DOHH2 (cell line): ENCODE measurements around the gene ARHGEF4.

Experiments
- H3F3A ChIP-seq: fragments of 200-600 bp; sonication (generic), shearing (Covaris generic); 2 replicates; pipeline ENCODE4 v1.6.0; 2016; ENCODE audit warnings: antibody characterized with exemption, mild to moderate bottlenecking; ENCODE audit not compliant: control insufficient read depth, insufficient read depth
- H3K27ac ChIP-seq: fragments of 200-600 bp; sonication (generic); 2 replicates; pipeline ENCODE4 v1.5.1; 2014; ENCODE audit warnings: low read depth, mild to moderate bottlenecking, low read length, moderate library complexity
- H3K27me3 ChIP-seq: fragments of 200-600 bp; sonication (generic); 2 replicates; pipeline ENCODE4 v1.6.1; 2014; ENCODE audit warnings: mild to moderate bottlenecking, low read length, mixed read lengths; ENCODE audit not compliant: control insufficient read depth
- H3K36me3 ChIP-seq: fragments of 200-600 bp; sonication (generic); 2 replicates; pipeline ENCODE4 v1.6.1; 2014; ENCODE audit warnings: mild to moderate bottlenecking, low read length, moderate library complexity, mixed read lengths; ENCODE audit not compliant: control insufficient read depth
- H3K4me1 ChIP-seq: fragments of 200-600 bp; sonication (generic); 2 replicates; pipeline ENCODE4 v1.6.1; 2014; ENCODE audit warnings: mild to moderate bottlenecking, low read length, mixed read lengths; ENCODE audit not compliant: control insufficient read depth
- H3K4me2 ChIP-seq: fragments of 200-600 bp; sonication (generic); 2 replicates; pipeline ENCODE4 v1.6.0; 2014; ENCODE audit warnings: mild to moderate bottlenecking, low read length, moderate library complexity
- H3K4me3 ChIP-seq: fragments of 200-600 bp; sonication (generic); 2 replicates; pipeline ENCODE4 v1.5.1; 2014; ENCODE audit warnings: mild to moderate bottlenecking, low read length, mixed read lengths
- H3K79me2 ChIP-seq: fragments of 200-600 bp; sonication (generic); 2 replicates; pipeline ENCODE4 v1.6.1; 2014; ENCODE audit warnings: mild to moderate bottlenecking, low read length, mixed read lengths; ENCODE audit not compliant: control insufficient read depth
- H3K9me2 ChIP-seq: fragments of 200-600 bp; sonication (generic); replicated peaks from 2 replicates; pipeline ENCODE4 v1.6.1; 2014; ENCODE audit warnings: mild to moderate bottlenecking, low read length, mixed read lengths; ENCODE audit not compliant: control insufficient read depth
- H3K9me3 ChIP-seq: fragments of 200-600 bp; sonication (generic); 2 replicates; pipeline ENCODE4 v1.6.1; 2014; ENCODE audit warnings: antibody characterized with exemption, low read length, mixed read lengths; ENCODE audit not compliant: control insufficient read depth, insufficient read depth
- H4K20me1 ChIP-seq: fragments of 200-600 bp; sonication (generic); 2 replicates; pipeline ENCODE4 v1.6.0; 2014; ENCODE audit warnings: low read depth, mild to moderate bottlenecking, antibody characterized with exemption, low read length, moderate library complexity; ENCODE audit not compliant: control insufficient read depth, insufficient read depth
- EZH2phosphoT487 ChIP-seq: fragments of 200-600 bp; sonication (generic); IDR thresholded peaks from 2 replicates; pipeline ENCODE4 v1.6.1; 2017; ENCODE audit warnings: borderline replicate concordance, mild to moderate bottlenecking, antibody characterized with exemption, low read length, moderate library complexity, mixed read lengths
- TF ChIP-seq, protein P1 (sequence below): fragments of 200-600 bp; sonication (generic); IDR thresholded peaks from one replicate; pipeline ENCODE4 v1.5.1; 2014; ENCODE audit warnings: antibody characterized with exemption, mild to moderate bottlenecking, low read depth, low read length; ENCODE audit not compliant: poor library complexity, severe bottlenecking

The ARHGEF4 gene

DNA sequence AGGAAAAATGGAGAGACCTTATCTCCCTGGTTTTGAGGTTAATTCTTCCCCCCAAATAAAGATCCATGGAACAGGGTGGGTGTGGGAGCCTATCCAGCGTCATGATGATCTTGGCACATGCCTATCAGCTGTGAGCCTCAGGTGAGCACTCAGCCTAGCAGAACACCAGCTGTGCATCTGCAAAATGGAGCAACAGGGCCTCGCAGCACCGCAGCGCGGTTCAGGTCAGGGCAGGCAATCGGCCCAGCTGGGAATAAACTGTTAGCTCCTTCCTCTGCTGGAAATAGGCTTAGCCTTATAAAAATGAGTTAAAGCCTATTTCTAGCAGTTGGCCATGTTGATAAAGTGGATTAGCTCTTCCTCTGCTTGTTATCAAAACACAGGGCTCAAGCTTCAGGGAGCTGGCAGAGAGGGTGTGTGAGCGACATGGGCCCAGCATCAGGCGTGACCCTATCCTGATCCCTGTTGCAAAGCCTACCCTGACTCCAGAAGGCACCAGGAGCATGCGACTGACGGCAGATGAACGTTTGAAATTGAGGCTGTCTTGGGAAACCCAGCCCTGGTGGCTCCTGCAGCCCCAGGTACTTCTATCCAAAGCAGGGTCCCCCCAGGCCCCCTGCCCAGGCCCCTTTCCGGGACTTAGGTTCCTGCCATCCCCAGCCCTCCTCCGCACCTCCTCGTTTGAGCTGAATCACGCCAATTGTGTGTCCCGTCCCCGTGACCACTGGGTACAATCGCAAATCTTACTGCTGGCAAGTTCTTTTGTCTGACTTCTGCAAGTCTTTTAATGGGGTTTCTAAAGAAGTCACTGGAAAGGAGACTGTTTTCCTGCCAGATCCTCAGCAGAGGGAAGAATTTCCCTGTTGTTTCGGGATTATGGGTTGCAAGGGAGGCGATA lies 35.4 kb downstream of the ARHGEF4 start:
- H3K9me2 ChIP-seq, result no peaks in the 10 kb centered on the region
- H3K79me2 ChIP-seq, result no peaks in the 10 kb centered on the region
- no peaks in the 10 kb centered on the region for H3K27me3 ChIP-seq
- no peak overlapping the region for H3K4me3 ChIP-seq
- H3K9me3 ChIP-seq, result no peaks in the 10 kb centered on the region
- no peaks in the 10 kb centered on the region for H4K20me1 ChIP-seq
- H3K27ac ChIP-seq, result no peak overlapping the region
- H3K36me3 ChIP-seq, result no peaks in the 10 kb centered on the region
- no peaks in the 10 kb centered on the region for H3K4me1 ChIP-seq
- no peak overlapping the region for H3K4me2 ChIP-seq
- no peaks in the 10 kb centered on the region for H3F3A ChIP-seq
- TF ChIP-seq, protein P1, sequence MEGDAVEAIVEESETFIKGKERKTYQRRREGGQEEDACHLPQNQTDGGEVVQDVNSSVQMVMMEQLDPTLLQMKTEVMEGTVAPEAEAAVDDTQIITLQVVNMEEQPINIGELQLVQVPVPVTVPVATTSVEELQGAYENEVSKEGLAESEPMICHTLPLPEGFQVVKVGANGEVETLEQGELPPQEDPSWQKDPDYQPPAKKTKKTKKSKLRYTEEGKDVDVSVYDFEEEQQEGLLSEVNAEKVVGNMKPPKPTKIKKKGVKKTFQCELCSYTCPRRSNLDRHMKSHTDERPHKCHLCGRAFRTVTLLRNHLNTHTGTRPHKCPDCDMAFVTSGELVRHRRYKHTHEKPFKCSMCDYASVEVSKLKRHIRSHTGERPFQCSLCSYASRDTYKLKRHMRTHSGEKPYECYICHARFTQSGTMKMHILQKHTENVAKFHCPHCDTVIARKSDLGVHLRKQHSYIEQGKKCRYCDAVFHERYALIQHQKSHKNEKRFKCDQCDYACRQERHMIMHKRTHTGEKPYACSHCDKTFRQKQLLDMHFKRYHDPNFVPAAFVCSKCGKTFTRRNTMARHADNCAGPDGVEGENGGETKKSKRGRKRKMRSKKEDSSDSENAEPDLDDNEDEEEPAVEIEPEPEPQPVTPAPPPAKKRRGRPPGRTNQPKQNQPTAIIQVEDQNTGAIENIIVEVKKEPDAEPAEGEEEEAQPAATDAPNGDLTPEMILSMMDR, result no peak

DNA sequence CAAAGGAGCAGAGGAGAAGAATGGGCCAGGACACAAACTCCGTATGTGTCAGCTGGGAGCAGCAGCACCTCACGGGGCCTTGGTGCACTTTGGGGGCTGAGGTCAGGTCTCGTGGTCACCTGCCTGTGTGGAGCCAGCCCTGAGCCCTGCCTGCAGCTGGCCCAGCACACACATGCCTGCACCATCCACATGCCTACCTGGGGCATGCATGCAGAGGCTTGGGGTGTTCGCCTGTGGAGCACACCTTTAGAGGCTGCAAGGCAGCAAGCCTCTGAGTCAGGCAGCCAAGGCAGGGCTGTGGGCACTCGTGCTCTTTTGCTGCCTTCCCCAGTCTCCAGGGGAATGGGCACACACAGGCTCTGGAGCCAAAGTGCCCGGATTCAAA lies 36.0 kb downstream of the ARHGEF4 start:
- TF ChIP-seq, protein P1, result no peak
- TF ChIP-seq EZH2phosphoT487, result no peak
- H3K9me3 ChIP-seq, result no peaks in the 10 kb centered on the region
- no peak overlapping the region for H3K4me3 ChIP-seq
- H3K4me1 ChIP-seq, result no peaks in the 10 kb centered on the region
- H3K27ac ChIP-seq, result no peak overlapping the region
- no peaks in the 10 kb centered on the region for H3K79me2 ChIP-seq
- no peaks in the 10 kb centered on the region for H3F3A ChIP-seq
- no peaks in the 10 kb centered on the region for H4K20me1 ChIP-seq
- no peak overlapping the region for H3K4me2 ChIP-seq
- no peaks in the 10 kb centered on the region for H3K9me2 ChIP-seq
- H3K27me3 ChIP-seq, result no peaks in the 10 kb centered on the region
- no peaks in the 10 kb centered on the region for H3K36me3 ChIP-seq

DNA sequence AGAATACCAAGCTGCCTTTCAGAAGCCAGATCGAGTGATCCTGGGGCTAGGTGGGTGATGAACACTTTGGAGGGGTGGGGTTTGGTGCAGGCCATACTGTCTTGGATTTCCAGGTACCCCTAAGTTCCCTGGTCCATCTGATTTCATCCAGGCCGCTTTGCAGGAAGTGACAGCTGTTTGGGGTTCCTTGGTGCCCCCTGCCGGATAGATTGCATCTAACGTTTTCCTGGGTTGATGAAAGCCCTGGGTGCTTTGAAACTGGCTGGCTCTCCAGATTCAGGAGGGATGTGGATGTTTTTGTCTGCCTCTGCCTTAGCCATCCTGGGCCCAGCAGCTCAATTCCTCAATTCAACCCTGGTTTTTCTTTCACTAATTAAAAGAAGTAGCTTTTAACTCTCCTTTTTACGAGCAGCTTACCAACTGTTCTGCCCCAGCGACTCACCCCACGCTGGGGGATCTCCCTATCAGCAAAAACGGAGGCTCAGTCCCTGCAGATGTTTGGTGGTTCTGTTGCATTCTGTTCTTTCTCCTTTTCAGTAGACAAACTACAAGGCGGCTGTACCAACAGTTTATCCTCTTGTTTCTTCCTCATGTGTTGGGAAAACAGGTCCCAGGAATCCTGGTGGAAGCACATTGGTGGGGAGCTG lies 37.1 kb downstream of the ARHGEF4 start:
- no peaks in the 10 kb centered on the region for H3K36me3 ChIP-seq
- H4K20me1 ChIP-seq, result no peaks in the 10 kb centered on the region
- H3K27ac ChIP-seq, result no peak overlapping the region
- no peak overlapping the region for H3K4me2 ChIP-seq
- no peaks in the 10 kb centered on the region for H3K9me2 ChIP-seq
- H3K4me3 ChIP-seq, result no peak overlapping the region
- H3K9me3 ChIP-seq, result no peaks in the 10 kb centered on the region
- no peak for TF ChIP-seq EZH2phosphoT487
- TF ChIP-seq, protein P1, result peak; percentile 76
- H3K79me2 ChIP-seq, result no peaks in the 10 kb centered on the region
- H3F3A ChIP-seq, result no peaks in the 10 kb centered on the region
- H3K27me3 ChIP-seq, result no peaks in the 10 kb centered on the region
- H3K4me1 ChIP-seq, result no peaks in the 10 kb centered on the region
